ENCODE results near the gene USH1C. TPM values are rescaled to one million over a fixed set of nuclear protein-coding genes. Genes with fewer than 3 reads are reported as not detected.

The USH1C gene
- total and polyA plus RNA-seq, 8 donors: 3.5 to 44.3 (median 8.6) TPM

DNA sequence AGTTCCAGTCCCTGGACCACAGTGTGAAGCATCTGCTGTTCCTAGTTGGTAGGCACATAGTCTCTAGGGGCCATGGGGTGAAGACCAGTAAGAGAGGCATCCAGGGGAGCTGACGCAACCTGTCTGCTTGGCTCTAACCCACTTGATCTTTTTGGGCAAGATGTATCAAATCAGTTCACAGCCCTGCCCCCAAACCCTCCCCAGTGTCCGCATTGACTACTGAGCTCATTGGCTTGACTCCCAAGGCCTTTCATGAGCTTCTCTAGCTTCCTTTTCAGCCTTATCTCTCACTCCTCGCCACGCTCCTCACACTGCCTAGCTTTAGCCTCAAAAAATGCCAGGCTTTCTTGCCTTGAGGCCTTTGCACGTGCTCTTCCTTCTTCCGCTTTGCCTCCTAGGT, 37.9 kb downstream of the USH1C start:
- intact Hi-C loops (cut with DNase I): loop anchor here in 2 of 3 donors (5.0 to 10.0 kb wide), 2 partner anchors 132 to 279 kb away; no protein-coding TSS in a partner anchor
- 70 to 75% methylated on average over 6 of the region's 6 CpGs for WGBS, 2 donors

GRCh38 chr11:17505146-17505545, 39.1 kb downstream of the USH1C start:
- FAIRE-seq (no peak), DNase-seq (no peak), ATAC-seq (no peak)
- Histone ChIP-seq H3K9me3 (no peaks in the 10 kb centered on the region), H3K27me3 (no peaks in the 10 kb centered on the region), H3K27ac (no peak overlapping the region), H3K4me1 (no peaks in the 10 kb centered on the region), H3K36me3 (no peaks in the 10 kb centered on the region), H3K4me3 (no peak overlapping the region)
- 76 to 80% methylated on average over 4 of the region's 4 CpGs for WGBS, 2 donors
- intact Hi-C loops (cut with DNase I): loop anchor here in 2 of 3 donors (5.0 to 10.0 kb wide), 2 partner anchors 130 to 278 kb away; no protein-coding TSS in a partner anchor
- TF ChIP-seq, protein P1, sequence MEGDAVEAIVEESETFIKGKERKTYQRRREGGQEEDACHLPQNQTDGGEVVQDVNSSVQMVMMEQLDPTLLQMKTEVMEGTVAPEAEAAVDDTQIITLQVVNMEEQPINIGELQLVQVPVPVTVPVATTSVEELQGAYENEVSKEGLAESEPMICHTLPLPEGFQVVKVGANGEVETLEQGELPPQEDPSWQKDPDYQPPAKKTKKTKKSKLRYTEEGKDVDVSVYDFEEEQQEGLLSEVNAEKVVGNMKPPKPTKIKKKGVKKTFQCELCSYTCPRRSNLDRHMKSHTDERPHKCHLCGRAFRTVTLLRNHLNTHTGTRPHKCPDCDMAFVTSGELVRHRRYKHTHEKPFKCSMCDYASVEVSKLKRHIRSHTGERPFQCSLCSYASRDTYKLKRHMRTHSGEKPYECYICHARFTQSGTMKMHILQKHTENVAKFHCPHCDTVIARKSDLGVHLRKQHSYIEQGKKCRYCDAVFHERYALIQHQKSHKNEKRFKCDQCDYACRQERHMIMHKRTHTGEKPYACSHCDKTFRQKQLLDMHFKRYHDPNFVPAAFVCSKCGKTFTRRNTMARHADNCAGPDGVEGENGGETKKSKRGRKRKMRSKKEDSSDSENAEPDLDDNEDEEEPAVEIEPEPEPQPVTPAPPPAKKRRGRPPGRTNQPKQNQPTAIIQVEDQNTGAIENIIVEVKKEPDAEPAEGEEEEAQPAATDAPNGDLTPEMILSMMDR (IDR thresholded peaks at IDR 0.05): no peak

More for the DNA sequence above, 37.9 kb downstream of the USH1C start:
- H3K36me3 ChIP-seq: no peaks in the 10 kb centered on the region
- no peak for FAIRE-seq
- ATAC-seq: no peak
- no peaks in the 10 kb centered on the region for H3K4me1 ChIP-seq
- no peak for DNase-seq
- no peak overlapping the region for H3K4me3 ChIP-seq
- H3K27me3 ChIP-seq: no peaks in the 10 kb centered on the region
- H3K27ac ChIP-seq: no peak overlapping the region
- no peaks in the 10 kb centered on the region for H3K9me3 ChIP-seq
- TF ChIP-seq, protein P1 (IDR thresholded peaks at IDR 0.05): no peak

DNA sequence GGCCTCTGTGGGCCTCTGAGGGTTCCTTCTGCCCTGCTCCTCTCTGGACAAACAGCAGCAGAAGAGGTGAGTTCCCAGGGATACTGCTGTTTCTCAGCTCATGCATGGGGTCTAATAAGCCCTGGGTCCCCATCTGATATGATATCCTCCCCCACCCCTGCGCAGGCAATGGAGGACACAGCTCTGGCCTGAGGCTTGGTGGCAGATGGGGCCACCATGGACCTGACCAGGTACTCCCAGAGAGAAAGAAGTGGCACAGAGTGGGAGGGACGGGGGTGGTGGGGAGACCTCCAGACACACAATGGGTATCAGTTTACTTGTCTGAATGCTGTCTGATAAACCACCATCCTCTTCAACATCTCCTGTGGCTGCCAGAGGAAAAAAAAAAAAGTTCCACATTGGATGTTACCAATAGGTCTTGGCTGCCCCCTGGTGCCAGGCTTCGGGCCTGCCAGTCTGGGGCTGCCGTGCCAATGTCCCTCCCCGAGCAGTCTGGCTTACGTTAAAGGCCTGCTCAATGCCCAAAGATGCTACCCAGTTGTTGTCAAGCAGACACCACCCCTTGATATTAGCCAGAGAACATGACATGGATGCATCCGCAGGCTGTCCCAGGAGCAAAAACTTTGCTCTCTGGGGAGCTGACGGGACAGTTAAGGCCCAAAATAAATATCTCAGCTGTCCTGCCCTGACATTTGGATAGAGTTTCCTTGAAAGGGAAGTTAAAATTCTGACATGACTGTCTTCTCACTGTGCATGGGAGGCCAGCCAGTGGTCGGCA, 39.7 kb downstream of the USH1C start:
- no peak overlapping the region for H3K27ac ChIP-seq
- ATAC-seq (peak; percentile 88 to 97 (median 94)), FAIRE-seq (no peak), DNase-seq (peak; percentile 70 to 92 (median 88))
- no peaks in the 10 kb centered on the region for H3K27me3 ChIP-seq
- H3K36me3 ChIP-seq: no peaks in the 10 kb centered on the region
- H3K4me1 ChIP-seq: no peaks in the 10 kb centered on the region
- TF ChIP-seq, protein P1 (IDR thresholded peaks at IDR 0.05): peak; percentile 78 to 95 (median 91)
- intact Hi-C loops (cut with DNase I): loop anchor here in 2 of 3 donors (5.0 to 10.0 kb wide), 2 partner anchors 130 to 277 kb away; no protein-coding TSS in a partner anchor
- H3K9me3 ChIP-seq: no peaks in the 10 kb centered on the region
- no peak overlapping the region for H3K4me3 ChIP-seq
- WGBS, 2 donors: 29 to 34% methylated on average over 9 of the region's 9 CpGs

DNA sequence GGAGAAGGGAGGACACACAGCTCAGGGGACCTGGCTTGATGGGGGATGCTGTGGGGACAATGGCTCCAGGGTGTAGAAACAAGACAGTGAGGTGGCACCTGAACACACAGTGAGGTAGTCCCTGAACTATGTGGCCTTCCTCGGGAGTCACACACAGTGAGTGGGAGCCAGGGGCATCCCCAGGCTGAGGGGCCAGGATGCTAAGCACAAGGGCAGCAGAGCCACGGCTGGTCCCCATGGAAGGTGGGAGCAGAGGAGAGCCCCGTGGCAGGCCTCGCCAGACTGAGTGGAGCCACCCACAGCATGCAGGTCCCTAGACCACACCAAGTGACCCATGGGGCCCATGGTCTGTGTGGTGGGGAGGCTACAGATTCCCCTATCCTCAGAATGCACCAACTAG, 41.6 kb downstream of the USH1C start:
- no peak overlapping the region for H3K27ac ChIP-seq
- H3K4me1 ChIP-seq: no peaks in the 10 kb centered on the region
- ATAC-seq (no peak), DNase-seq (peak in 1 of 6 donors; percentile 52), FAIRE-seq (no peak)
- 73 to 75% methylated on average over 4 of the region's 4 CpGs for WGBS, 2 donors
- no peak overlapping the region for H3K4me3 ChIP-seq
- intact Hi-C loops (cut with DNase I): loop anchor here in 2 of 3 donors (2.0 to 10.0 kb wide), 2 partner anchors 116 to 128 kb away; no protein-coding TSS in a partner anchor
- TF ChIP-seq, protein P1 (IDR thresholded peaks at IDR 0.05): no peak
- no peaks in the 10 kb centered on the region for H3K9me3 ChIP-seq
- no peaks in the 10 kb centered on the region for H3K36me3 ChIP-seq
- no peaks in the 10 kb centered on the region for H3K27me3 ChIP-seq

DNA sequence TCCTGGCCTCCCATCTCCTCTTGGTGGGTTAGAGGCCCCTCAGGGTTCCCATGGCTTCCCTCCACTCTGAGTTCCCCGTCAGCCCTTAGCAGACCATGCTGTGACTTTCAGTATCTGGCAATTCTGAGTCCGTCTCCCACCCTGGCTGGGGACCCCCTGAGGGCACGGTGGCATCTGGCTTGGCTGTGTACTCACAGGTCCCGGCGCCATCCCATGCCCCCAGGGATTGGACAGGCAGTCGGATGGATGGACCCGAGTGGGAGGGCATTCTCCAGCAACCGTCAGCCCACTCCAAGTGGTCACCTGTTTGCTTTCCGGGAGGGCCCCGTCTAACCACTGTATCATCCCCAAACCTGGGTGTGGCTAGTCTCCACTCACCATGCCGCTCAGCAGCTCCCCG, 43.5 kb downstream of the USH1C start:
- intact Hi-C loops (cut with DNase I): loop anchor here in 2 of 3 donors (2.0 to 10.0 kb wide), 2 partner anchors 116 to 126 kb away; no protein-coding TSS in a partner anchor
- no peaks in the 10 kb centered on the region for H3K27me3 ChIP-seq
- H3K4me1 ChIP-seq: no peaks in the 10 kb centered on the region
- ATAC-seq (no peak), FAIRE-seq (no peak), DNase-seq (peak in 1 of 6 donors; percentile 50)
- TF ChIP-seq, protein P1 (IDR thresholded peaks at IDR 0.05): no peak
- H3K27ac ChIP-seq: no peak overlapping the region
- H3K4me3 ChIP-seq: no peak overlapping the region
- H3K9me3 ChIP-seq: no peaks in the 10 kb centered on the region
- no peaks in the 10 kb centered on the region for H3K36me3 ChIP-seq
- 81 to 92% methylated on average over 12 of the region's 12 CpGs for WGBS, 2 donors
